GM18505 (cell line): Measurements from ENCODE around the gene FEV.
"Not testable (repeated sequence)": the region's sequence is repeated elsewhere in the genome, so short reads cannot be mapped to it uniquely, and the experiment has no call there.

Experiments
- ATAC-seq: cut with Tn5 transposase; IDR thresholded peaks from one replicate; pipeline ENCODE4 v1.9.1; 2021; ENCODE audit not compliant: unreplicated experiment
- POLR2A ChIP-seq: IDR thresholded peaks from 4 replicates; pipeline ENCODE4 v1.6.1; 2011; ENCODE audit warnings: borderline replicate concordance; ENCODE audit not compliant: insufficient read depth, insufficient read length; ENCODE audit errors: extremely low read depth

FEV gene

DNA sequence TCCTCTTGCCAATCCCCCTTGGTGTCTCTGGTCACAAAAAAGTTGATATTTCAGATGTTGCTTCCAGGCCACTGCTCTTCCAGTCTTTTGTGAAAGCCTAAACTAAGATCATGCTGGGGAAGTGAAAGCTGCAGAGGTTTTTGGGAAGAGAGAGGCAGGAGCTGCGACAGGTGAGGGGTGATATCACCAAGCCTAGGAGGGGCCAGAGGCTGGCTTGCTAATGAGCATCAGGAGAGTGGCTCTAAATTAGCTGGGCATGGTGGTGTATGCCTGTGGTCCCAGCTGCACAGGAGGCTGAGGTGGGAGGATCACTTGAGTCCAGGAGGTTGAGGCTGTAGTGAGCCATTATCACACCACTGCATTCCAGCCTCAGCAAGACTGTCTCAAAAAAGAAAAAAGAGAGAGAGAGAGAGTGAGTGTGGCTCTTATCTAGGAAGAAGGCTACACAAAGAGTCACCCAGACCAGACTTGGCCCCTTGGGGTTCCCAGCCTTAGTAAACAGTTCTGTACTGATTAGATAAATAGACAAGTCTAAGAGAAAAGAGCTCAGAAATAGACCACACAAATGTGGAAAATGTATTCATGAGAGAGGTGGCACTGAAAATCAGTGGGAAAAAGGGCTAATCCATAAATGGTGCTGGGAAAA lies 40.1 kb downstream of the FEV start:
- no peak for ATAC-seq
- TF ChIP-seq POLR2A: no peak

DNA sequence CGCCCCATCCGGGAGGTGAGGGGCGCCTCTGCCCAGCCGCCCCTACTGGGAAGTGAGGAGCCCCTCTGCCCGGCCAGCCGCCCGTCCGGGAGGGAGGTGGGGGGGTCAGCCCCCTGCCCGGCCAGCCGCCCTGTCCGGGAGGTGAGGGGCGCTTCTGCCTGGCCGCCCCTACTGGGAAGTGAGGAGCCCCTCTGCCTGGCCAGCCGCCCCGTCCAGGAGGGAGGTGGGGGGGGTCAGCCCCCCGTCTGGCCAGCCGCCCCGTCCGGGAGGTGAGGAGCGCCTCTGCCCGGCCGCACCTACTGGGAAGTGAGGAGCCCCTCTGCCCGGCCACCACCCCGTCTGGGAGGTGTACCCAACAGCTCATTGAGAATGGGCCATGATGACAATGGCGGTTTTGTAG lies 53.2 kb downstream of the FEV start:
- ATAC-seq: not testable (repeated sequence)
